Activated T-helper 2 cell treated with anti-CD3 and anti-CD28 coated beads, Interferon-gamma antibody, Interleukin-2, Interleukin-4, amounts not matched to agents 10 μg/mL and 5 μg/mL and 100 μg/mL, durations not matched to agents 14 hours and 24 hours and 36 hours (primary cell): ENCODE results near the gene ZNF329. TPM values are rescaled to one million over a fixed set of nuclear protein-coding genes. Genes with fewer than 3 reads are reported as not detected.

ENCODE experiments used
- DNase-seq: peaks from one replicate; pipeline ENCODE4 v3.0.0; 2021; ENCODE audit warnings: low spot score
- H3K27ac Mint-ChIP-seq: one replicate; pipeline ENCODE4 v1.8.0; 2021; ENCODE audit warnings: mixed read lengths
- H3K27me3 Mint-ChIP-seq: one replicate; pipeline ENCODE4 v1.8.0; 2021; ENCODE audit warnings: low read depth, mixed read lengths
- H3K36me3 Mint-ChIP-seq: one replicate; pipeline ENCODE4 v1.8.0; 2021; ENCODE audit warnings: low read depth, mixed read lengths
- H3K4me1 Mint-ChIP-seq: one replicate; pipeline ENCODE4 v1.8.0; 2021; ENCODE audit warnings: low read depth, mixed read lengths
- H3K4me3 Mint-ChIP-seq: one replicate; pipeline ENCODE4 v1.8.0; 2021; ENCODE audit warnings: low read depth, mild to moderate bottlenecking, moderate library complexity, mixed read lengths
- H3K9me3 Mint-ChIP-seq: one replicate; pipeline ENCODE4 v1.8.0; 2021; ENCODE audit warnings: mixed read lengths
- intact Hi-C: fragments of 100-400 bp; cut with micrococcal nuclease; formaldehyde crosslinking; loops from one replicate; pipeline ENCODE4 v1.15.1; 2023
- total RNA-seq: library from RNA; stranded (reverse); gene quantifications from 2 replicates; pipeline ENCODE4 v1.2.3, GENCODE V29; 2022

Gene ZNF329
- total RNA-seq, 1 donor from 2014 or later = 2.1 TPM

GRCh38 chr19:58107778-58108545 lies 42.6 kb downstream of the ZNF329 start:
- no peaks in the 10 kb centered on the region for H3K27me3 Mint-ChIP-seq
- H3K9me3 Mint-ChIP-seq = peaks cover 65% of the 10 kb centered on the region
- intact Hi-C loops = no loop called here
- DNase-seq = no peak
- no peak overlapping the region for H3K27ac Mint-ChIP-seq
- H3K4me1 Mint-ChIP-seq = no peaks in the 10 kb centered on the region
- peaks cover 8% of the 10 kb centered on the region for H3K36me3 Mint-ChIP-seq
- H3K4me3 Mint-ChIP-seq = no peak overlapping the region

- no peak for DNase-seq
- Mint-ChIP-seq H3K27ac (peak overlapping the region; percentile 88), H3K27me3 (no peaks in the 10 kb centered on the region), H3K36me3 (peaks cover 4% of the 10 kb centered on the region), H3K9me3 (peaks cover 43% of the 10 kb centered on the region), H3K4me1 (no peaks in the 10 kb centered on the region), H3K4me3 (peak overlapping the region; percentile 77)
- intact Hi-C loops = no loop called here
These were observed 51.9 kb downstream of the ZNF329 start for GRCh38 chr19:58098682-58098998.

- intact Hi-C loops = no loop called here
- Mint-ChIP-seq H3K36me3 (peaks cover 4% of the 10 kb centered on the region), H3K27me3 (no peaks in the 10 kb centered on the region), H3K27ac (peak within 1 kb of the TSS; percentile 88), H3K4me3 (peak within 1 kb of the TSS; percentile 77), H3K4me1 (no peaks in the 10 kb centered on the region), H3K9me3 (peaks cover 42% of the 10 kb centered on the region)
- DNase-seq = peak; percentile 76
These were observed 52.6 kb downstream of the ZNF329 start, which contains the start of gene ZSCAN18 for GRCh38 chr19:58097781-58098681. Gene ZSCAN18, minus strand, starts transcription at chr19:58098231. Its CDS starts 7,964 bp downstream, at chr19:58090267.

GRCh38 chr19:58097349-58097748 lies 53.2 kb downstream of the ZNF329 start:
- Mint-ChIP-seq H3K4me1 (no peaks in the 10 kb centered on the region), H3K27ac (no peak overlapping the region), H3K4me3 (peak overlapping the region; percentile 30), H3K27me3 (no peaks in the 10 kb centered on the region), H3K36me3 (peaks cover 4% of the 10 kb centered on the region), H3K9me3 (peaks cover 38% of the 10 kb centered on the region)
- intact Hi-C loops = no loop called here
- no peak for DNase-seq

- Mint-ChIP-seq H3K4me1 (no peaks in the 10 kb centered on the region), H3K4me3 (peak overlapping the region; percentile 59), H3K9me3 (peaks cover 39% of the 10 kb centered on the region), H3K36me3 (peaks cover 4% of the 10 kb centered on the region), H3K27ac (peak overlapping the region; percentile 21), H3K27me3 (no peaks in the 10 kb centered on the region)
- DNase-seq = no peak
- intact Hi-C loops = no loop called here
These were observed 53.7 kb downstream of the ZNF329 start for GRCh38 chr19:58096884-58097283.

GRCh38 chr19:58095328-58095727 lies 55.3 kb downstream of the ZNF329 start:
- Mint-ChIP-seq H3K36me3 (peaks cover 4% of the 10 kb centered on the region), H3K4me3 (no peak overlapping the region), H3K27me3 (no peaks in the 10 kb centered on the region), H3K27ac (no peak overlapping the region), H3K4me1 (no peaks in the 10 kb centered on the region), H3K9me3 (peaks cover 42% of the 10 kb centered on the region)
- no peak for DNase-seq
- intact Hi-C loops = no loop called here

GRCh38 chr19:58093071-58093470 lies 57.5 kb downstream of the ZNF329 start:
- no peak overlapping the region for H3K27ac Mint-ChIP-seq
- H3K4me3 Mint-ChIP-seq = no peak overlapping the region
- no peaks in the 10 kb centered on the region for H3K4me1 Mint-ChIP-seq

GRCh38 chr19:58091251-58091995 lies 59.2 kb downstream of the ZNF329 start:
- intact Hi-C loops = no loop called here
- H3K9me3 Mint-ChIP-seq = peaks cover 39% of the 10 kb centered on the region
- peaks cover 4% of the 10 kb centered on the region for H3K36me3 Mint-ChIP-seq

More at GRCh38 chr19:58093071-58093470, 57.5 kb downstream of the ZNF329 start:
- Mint-ChIP-seq H3K9me3 (peaks cover 41% of the 10 kb centered on the region), H3K27me3 (no peaks in the 10 kb centered on the region), H3K36me3 (peaks cover 4% of the 10 kb centered on the region)
- intact Hi-C loops = no loop called here
- DNase-seq = no peak

GRCh38 chr19:58089846-58090245 lies 60.7 kb downstream of the ZNF329 start:
- Mint-ChIP-seq H3K27me3 (no peaks in the 10 kb centered on the region), H3K4me1 (no peaks in the 10 kb centered on the region), H3K36me3 (peaks cover 4% of the 10 kb centered on the region), H3K9me3 (peaks cover 37% of the 10 kb centered on the region), H3K27ac (no peak overlapping the region), H3K4me3 (no peak overlapping the region)
- DNase-seq = no peak
- intact Hi-C loops = no loop called here

More at GRCh38 chr19:58091251-58091995, 59.2 kb downstream of the ZNF329 start:
- DNase-seq = no peak
- Mint-ChIP-seq H3K4me3 (no peak overlapping the region), H3K27me3 (no peaks in the 10 kb centered on the region), H3K4me1 (no peaks in the 10 kb centered on the region), H3K27ac (no peak overlapping the region)

GRCh38 chr19:58088521-58089052 lies 62.0 kb downstream of the ZNF329 start:
- peaks cover 43% of the 10 kb centered on the region for H3K9me3 Mint-ChIP-seq
- intact Hi-C loops = no loop called here
- H3K27ac Mint-ChIP-seq = no peak overlapping the region
- no peak for DNase-seq
- H3K36me3 Mint-ChIP-seq = peaks cover 6% of the 10 kb centered on the region
- H3K4me3 Mint-ChIP-seq = no peak overlapping the region
- no peaks in the 10 kb centered on the region for H3K27me3 Mint-ChIP-seq
- no peaks in the 10 kb centered on the region for H3K4me1 Mint-ChIP-seq

- H3K4me3 Mint-ChIP-seq = no peak overlapping the region
- peaks cover 47% of the 10 kb centered on the region for H3K9me3 Mint-ChIP-seq
- H3K27me3 Mint-ChIP-seq = no peaks in the 10 kb centered on the region
- DNase-seq = no peak
- intact Hi-C loops = no loop called here
- H3K36me3 Mint-ChIP-seq = peaks cover 3% of the 10 kb centered on the region
- H3K4me1 Mint-ChIP-seq = no peaks in the 10 kb centered on the region
- no peak overlapping the region for H3K27ac Mint-ChIP-seq
These were observed 63.5 kb downstream of the ZNF329 start for GRCh38 chr19:58086825-58087710.
